Right ventricle myocardium inferior (tissue), 1 donor: ENCODE measurements around the gene LANCL1. TPM values are rescaled to one million over a fixed set of nuclear protein-coding genes. Genes with fewer than 3 reads are reported as not detected.
A peak's percentile ranks its signal among the peaks of the same experiment; 100 is the strongest.

Experiments used
- ATAC-seq: fragments of 200-7000 bp; cut with Tn5 transposase; one replicate; pipeline ENCODE4 v1.9.1; 2020; ENCODE audit warnings: mild to moderate bottlenecking, moderate library complexity
- DNase-seq: peaks from one replicate; pipeline ENCODE4 v3.0.0; 2021; ENCODE audit errors: missing footprints
- intact Hi-C: fragments of 100-400 bp; cut with DNase I; formaldehyde crosslinking; loops from one replicate; pipeline ENCODE4 v1.11.0; 2022
- long read RNA-seq: library from polyadenylated mRNA; unstranded; transcript quantifications from one replicate; pipeline ENCODE4 v2.0.0, GENCODE V29; 2021
- total RNA-seq: library from RNA; stranded (reverse); fragmentation: NEBNext Ultra II Directional; extraction: Animal tissue kit (Norgen Biotek cat#: 25700); gene quantifications from one replicate; pipeline ENCODE4 v1.2.1, GENCODE V29; 2021
- donor health status: DM: no; HTN: yes; CAD: no; lungs with severe emphysema.

The LANCL1 gene
- total RNA-seq, result 53.5 TPM
- long read RNA-seq, full-length matches to known transcripts, result 30 of 36 reads
- long read RNA-seq, partial matches to known transcripts, result 1 of 36 reads
- long read RNA-seq, other reads (novel, unspliced or antisense), result 5 of 36 reads

- DNase-seq, result peak; percentile 94
- ATAC-seq, result peak; percentile 100
- intact Hi-C loops, result loop anchor here (10.0 kb wide), 1 partner anchor 302 kb away; the partner anchor contains the start of gene KANSL1L
Observed at GRCh38 chr2:210476194-210477128, at the start of gene LANCL1. Gene LANCL1, minus strand, starts transcription at chr2:210476759. Its CDS starts 363 bp downstream, at chr2:210476396.

GRCh38 chr2:210524533-210524932, 48.0 kb upstream of the LANCL1 start:
- ATAC-seq, result no peak
- intact Hi-C loops, result no loop called here

GRCh38 chr2:210523650-210524289, 47.2 kb upstream of the LANCL1 start:
- intact Hi-C loops, result no loop called here
- DNase-seq (no peak), ATAC-seq (no peak)

More at GRCh38 chr2:210524533-210524932, 48.0 kb upstream of the LANCL1 start:
- DNase-seq, result no peak

GRCh38 chr2:210522399-210522798, 45.8 kb upstream of the LANCL1 start:
- intact Hi-C loops, result no loop called here
- ATAC-seq (no peak), DNase-seq (no peak)

- intact Hi-C loops, result no loop called here
- ATAC-seq (no peak), DNase-seq (no peak)
Observed at GRCh38 chr2:210519594-210519993, 43.0 kb upstream of the LANCL1 start.

GRCh38 chr2:210517264-210517663, 40.7 kb upstream of the LANCL1 start:
- no peak for DNase-seq
- ATAC-seq, result no peak
- intact Hi-C loops, result no loop called here

- DNase-seq, result no peak
- intact Hi-C loops, result no loop called here
- no peak for ATAC-seq
Observed at GRCh38 chr2:210515911-210516310, 39.4 kb upstream of the LANCL1 start.

- intact Hi-C loops, result no loop called here
- no peak for DNase-seq
- no peak for ATAC-seq
Observed at GRCh38 chr2:210503725-210504191, 27.2 kb upstream of the LANCL1 start.

- DNase-seq (no peak), ATAC-seq (no peak)
- intact Hi-C loops, result no loop called here
Observed at GRCh38 chr2:210503001-210503623, 26.6 kb upstream of the LANCL1 start.

GRCh38 chr2:210496512-210496911, 20.0 kb upstream of the LANCL1 start:
- intact Hi-C loops, result no loop called here
- ATAC-seq, result no peak

GRCh38 chr2:210493528-210493927, 17.0 kb upstream of the LANCL1 start:
- intact Hi-C loops, result no loop called here
- no peak for ATAC-seq
- no peak for DNase-seq

More at GRCh38 chr2:210496512-210496911, 20.0 kb upstream of the LANCL1 start:
- no peak for DNase-seq

- DNase-seq (no peak), ATAC-seq (no peak)
- intact Hi-C loops, result no loop called here
Observed at GRCh38 chr2:210481601-210482175, 5.1 kb upstream of the LANCL1 start.

- DNase-seq (no peak), ATAC-seq (no peak)
- intact Hi-C loops, result no loop called here
Observed at GRCh38 chr2:210480764-210481163, 4.2 kb upstream of the LANCL1 start.

- no peak for ATAC-seq
- intact Hi-C loops, result no loop called here
Observed at GRCh38 chr2:210480079-210480478, 3.5 kb upstream of the LANCL1 start.

GRCh38 chr2:210478661-210479060, 2.1 kb upstream of the LANCL1 start:
- intact Hi-C loops, result loop anchor here (10.0 kb wide), 1 partner anchor 304 kb away; the partner anchor contains the start of gene KANSL1L
- ATAC-seq, result no peak
- DNase-seq, result no peak

More at GRCh38 chr2:210480079-210480478, 3.5 kb upstream of the LANCL1 start:
- no peak for DNase-seq

- ATAC-seq (peak; percentile 71), DNase-seq (no peak)
- intact Hi-C loops, result loop anchor here (10.0 kb wide), 1 partner anchor 303 kb away; the partner anchor contains the start of gene KANSL1L
Observed at GRCh38 chr2:210477496-210477895, 937 bp upstream of the LANCL1 start.

- ATAC-seq (no peak), DNase-seq (no peak)
- intact Hi-C loops, result loop anchor here (10.0 kb wide), 1 partner anchor 301 kb away; the partner anchor contains the start of gene KANSL1L
Observed at GRCh38 chr2:210475706-210476105, 853 bp downstream of the LANCL1 start.

- intact Hi-C loops, result loop anchor here (10.0 kb wide), 1 partner anchor 300 kb away; the partner anchor contains the start of gene KANSL1L
- DNase-seq (no peak), ATAC-seq (no peak)
Observed at GRCh38 chr2:210474776-210475175, 1.8 kb downstream of the LANCL1 start.
